Esophagus (tissue), 2 donors: ENCODE data around the gene UGGT2. TPM values are rescaled to one million over a fixed set of nuclear protein-coding genes. Genes with fewer than 3 reads are reported as not detected.

Source experiments
- H3K27ac ChIP-seq, 2 donors: one replicate each; pipeline ENCODE4 v1.5.1; 2013; ENCODE audit warnings: low read depth in 2 of 2, mild to moderate bottlenecking in 2 of 2, inconsistent platforms in 1 of 2, low read length in 1 of 2, moderate library complexity in 1 of 2
- H3K27me3 ChIP-seq, 2 donors: one replicate each; pipeline ENCODE4 v1.6.1; 2013; ENCODE audit warnings: low read length in 2 of 2, control low read depth in 1 of 2, mild to moderate bottlenecking in 1 of 2; ENCODE audit not compliant: insufficient read depth in 2 of 2, control insufficient read depth in 1 of 2
- H3K36me3 ChIP-seq, 2 donors: one replicate each; pipeline ENCODE4 v1.6.1; 2013; ENCODE audit warnings: low read length in 1 of 2; ENCODE audit not compliant: control insufficient read depth in 2 of 2, insufficient read depth in 2 of 2
- H3K4me1 ChIP-seq, 2 donors: one replicate each; pipeline ENCODE4 v1.6.1; 2013; ENCODE audit warnings: low read length in 1 of 2; ENCODE audit not compliant: control insufficient read depth in 2 of 2, insufficient read depth in 2 of 2
- H3K4me3 ChIP-seq, 2 donors: one replicate each; pipeline ENCODE4 v1.5.1; 2013; ENCODE audit warnings: low read length in 2 of 2, mild to moderate bottlenecking in 2 of 2, low read depth in 1 of 2, moderate library complexity in 1 of 2
- H3K9me3 ChIP-seq, 2 donors: one replicate each; pipeline ENCODE4 v1.6.1; 2013; ENCODE audit warnings: mild to moderate bottlenecking in 2 of 2, low read depth in 1 of 2, low read length in 1 of 2, moderate library complexity in 1 of 2; ENCODE audit not compliant: control insufficient read depth in 2 of 2, insufficient read depth in 1 of 2
- WGBS, 2 donors: extraction: QIAGEN DNeasy Blood & Tissue Kit; methylation state at CpG; one replicate each; pipeline ENCODE4 v1.1.7; 2013; 5-methylcytosine and 5-hydroxymethylcytosine counted together
- polyA plus RNA-seq, 2 donors: library from polyadenylated mRNA; stranded (reverse); fragments of 200-250 nt; gene quantifications; one replicate each; pipeline ENCODE4 v1.2.3, GENCODE V29; 2013
- donor health status: healthy with polysubstance abuse.
- donor health status: Bipolar disorder and iron deficiency.

Gene UGGT2
- polyA plus RNA-seq, 2 donors: 3.2 to 3.5 TPM

- Histone ChIP-seq H3K9me3 (no peaks in the 10 kb centered on the region), H3K4me3 (no peak overlapping the region), H3K27ac (no peak overlapping the region), H3K36me3 (no peaks in the 10 kb centered on the region), H3K4me1 (peaks cover 0 to 6% of the 10 kb centered on the region in 2 donors), H3K27me3 (peaks cover 0 to 10% of the 10 kb centered on the region in 2 donors)
- 97 to 98% methylated on average over 1 of the region's 1 CpG for WGBS, 2 donors
These were observed 33.5 kb upstream of the UGGT2 start for GRCh38 chr13:96086736-96087135.

GRCh38 chr13:96082640-96083039, 29.4 kb upstream of the UGGT2 start:
- Histone ChIP-seq H3K4me3 (no peak overlapping the region), H3K27ac (no peak overlapping the region), H3K36me3 (no peaks in the 10 kb centered on the region), H3K9me3 (no peaks in the 10 kb centered on the region), H3K27me3 (no peaks in the 10 kb centered on the region), H3K4me1 (no peaks in the 10 kb centered on the region)

GRCh38 chr13:96081888-96082287, 28.7 kb upstream of the UGGT2 start:
- H3K36me3 ChIP-seq: no peaks in the 10 kb centered on the region
- H3K4me1 ChIP-seq: no peaks in the 10 kb centered on the region
- no peaks in the 10 kb centered on the region for H3K27me3 ChIP-seq
- no peaks in the 10 kb centered on the region for H3K9me3 ChIP-seq
- H3K4me3 ChIP-seq: no peak overlapping the region
- no peak overlapping the region for H3K27ac ChIP-seq
- WGBS, 2 donors: 38 to 45% methylated on average over 2 of the region's 2 CpGs

GRCh38 chr13:96080676-96081075, 27.5 kb upstream of the UGGT2 start:
- H3K27me3 ChIP-seq: no peaks in the 10 kb centered on the region
- H3K4me3 ChIP-seq: no peak overlapping the region
- H3K4me1 ChIP-seq: no peaks in the 10 kb centered on the region
- no peaks in the 10 kb centered on the region for H3K36me3 ChIP-seq
- H3K27ac ChIP-seq: no peak overlapping the region
- H3K9me3 ChIP-seq: no peaks in the 10 kb centered on the region
- WGBS, 2 donors: 86 to 88% methylated on average over 5 of the region's 5 CpGs

GRCh38 chr13:96075953-96076543, 22.8 kb upstream of the UGGT2 start:
- Histone ChIP-seq H3K4me3 (no peak overlapping the region), H3K9me3 (no peaks in the 10 kb centered on the region), H3K27me3 (peaks cover 0 to 2% of the 10 kb centered on the region in 2 donors), H3K4me1 (no peaks in the 10 kb centered on the region), H3K36me3 (no peaks in the 10 kb centered on the region), H3K27ac (no peak overlapping the region)
- WGBS, 2 donors: 68 to 80% methylated on average over 3 of the region's 3 CpGs

- WGBS, 2 donors: 93 to 96% methylated on average over 3 of the region's 3 CpGs
- no peak overlapping the region for H3K4me3 ChIP-seq
- no peak overlapping the region for H3K27ac ChIP-seq
- H3K36me3 ChIP-seq: no peaks in the 10 kb centered on the region
- no peaks in the 10 kb centered on the region for H3K4me1 ChIP-seq
- H3K9me3 ChIP-seq: no peaks in the 10 kb centered on the region
- peaks cover 0 to 2% of the 10 kb centered on the region in 2 donors for H3K27me3 ChIP-seq
These were observed 19.2 kb upstream of the UGGT2 start for GRCh38 chr13:96072392-96072791.

GRCh38 chr13:96071504-96071903, 18.3 kb upstream of the UGGT2 start:
- H3K4me3 ChIP-seq: no peak overlapping the region
- H3K36me3 ChIP-seq: no peaks in the 10 kb centered on the region
- no peaks in the 10 kb centered on the region for H3K4me1 ChIP-seq
- peaks cover 0 to 2% of the 10 kb centered on the region in 2 donors for H3K27me3 ChIP-seq
- H3K27ac ChIP-seq: no peak overlapping the region
- 50 to 58% methylated on average over 6 of the region's 6 CpGs for WGBS, 2 donors
- no peaks in the 10 kb centered on the region for H3K9me3 ChIP-seq

- peaks cover 0 to 2% of the 10 kb centered on the region in 2 donors for H3K27me3 ChIP-seq
- no peak overlapping the region for H3K4me3 ChIP-seq
- H3K36me3 ChIP-seq: no peaks in the 10 kb centered on the region
- H3K4me1 ChIP-seq: no peaks in the 10 kb centered on the region
- H3K9me3 ChIP-seq: no peaks in the 10 kb centered on the region
- H3K27ac ChIP-seq: no peak overlapping the region
- WGBS, 2 donors: 65 to 67% methylated on average over 2 of the region's 2 CpGs
These were observed 15.5 kb upstream of the UGGT2 start for GRCh38 chr13:96068729-96069128.

- WGBS, 2 donors: 83 to 88% methylated on average over 2 of the region's 2 CpGs
- Histone ChIP-seq H3K27ac (no peak overlapping the region), H3K27me3 (no peaks in the 10 kb centered on the region), H3K36me3 (no peaks in the 10 kb centered on the region), H3K9me3 (no peaks in the 10 kb centered on the region), H3K4me1 (no peaks in the 10 kb centered on the region), H3K4me3 (no peak overlapping the region)
These were observed 12.6 kb upstream of the UGGT2 start for GRCh38 chr13:96065849-96066248.

- WGBS, 2 donors: 1 to 4% methylated on average over 12 of the region's 12 CpGs
- no peaks in the 10 kb centered on the region for H3K27me3 ChIP-seq
These were observed 572 bp downstream of the UGGT2 start for GRCh38 chr13:96052656-96053002.

More at GRCh38 chr13:96052656-96053002, 572 bp downstream of the UGGT2 start:
- Histone ChIP-seq H3K4me1 (no peaks in the 10 kb centered on the region), H3K4me3 (peak overlapping the region; percentile 77 to 87), H3K36me3 (no peaks in the 10 kb centered on the region), H3K27ac (peak overlapping the region; percentile 80 to 83), H3K9me3 (no peaks in the 10 kb centered on the region)
